Activated T-cell treated with anti-CD3 and anti-CD28 coated beads for 24 hours (primary cell): ENCODE results near the gene UBE2E1.
A peak's percentile ranks its signal among the peaks of the same experiment; 100 is the strongest.
"Not testable (repeated sequence)": the region's sequence is repeated elsewhere in the genome, so short reads cannot be mapped to it uniquely, and the experiment has no call there.

Experiments
- DNase-seq: peaks from one replicate; pipeline ENCODE4 v3.0.0-alpha.2; 2020; ENCODE audit warnings: low read depth

UBE2E1 gene

DNA sequence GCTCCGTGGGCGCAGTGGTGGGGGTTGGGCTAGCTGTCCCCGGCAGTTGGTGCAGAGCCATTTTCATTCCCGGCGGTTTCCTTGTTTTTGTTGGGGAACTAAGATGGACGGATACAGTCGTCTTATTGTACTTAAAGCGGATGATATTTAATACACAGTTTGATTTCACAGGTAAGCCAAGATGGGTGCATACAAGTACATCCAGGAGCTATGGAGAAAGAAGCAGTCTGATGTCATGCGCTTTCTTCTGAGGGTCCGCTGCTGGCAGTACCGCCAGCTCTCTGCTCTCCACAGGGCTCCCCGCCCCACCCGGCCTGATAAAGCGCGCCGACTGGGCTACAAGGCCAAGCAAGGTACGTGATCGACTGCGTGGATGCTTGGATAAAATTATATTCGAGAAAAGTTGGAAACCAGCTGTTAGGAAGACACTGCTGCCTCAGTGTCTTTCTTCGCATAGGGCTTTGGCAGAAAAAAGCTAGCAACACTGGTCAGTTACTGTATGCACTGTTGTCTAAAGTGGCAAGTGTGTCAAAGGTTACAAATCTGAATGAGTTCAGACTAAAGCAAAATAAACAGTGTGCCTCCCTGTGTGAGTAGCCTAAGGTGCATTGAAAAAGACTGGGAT is 112.0 kb downstream of the UBE2E1 start:
- peak; percentile 66 for DNase-seq

DNA sequence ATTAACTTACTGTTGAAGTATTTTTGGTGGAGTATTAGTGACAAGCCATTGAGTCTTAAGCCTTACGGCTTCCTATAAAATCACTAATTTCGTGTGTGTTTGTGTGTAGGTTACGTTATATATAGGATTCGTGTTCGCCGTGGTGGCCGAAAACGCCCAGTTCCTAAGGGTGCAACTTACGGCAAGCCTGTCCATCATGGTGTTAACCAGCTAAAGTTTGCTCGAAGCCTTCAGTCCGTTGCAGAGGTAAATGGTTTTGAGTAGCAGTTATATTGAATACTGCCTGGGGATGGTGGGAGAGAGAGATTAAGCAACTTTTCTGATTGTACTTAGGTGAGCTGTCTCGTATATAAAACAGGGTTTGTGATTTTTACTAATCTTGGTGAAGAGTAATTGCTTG is 112.6 kb downstream of the UBE2E1 start:
- not testable (repeated sequence) for DNase-seq

DNA sequence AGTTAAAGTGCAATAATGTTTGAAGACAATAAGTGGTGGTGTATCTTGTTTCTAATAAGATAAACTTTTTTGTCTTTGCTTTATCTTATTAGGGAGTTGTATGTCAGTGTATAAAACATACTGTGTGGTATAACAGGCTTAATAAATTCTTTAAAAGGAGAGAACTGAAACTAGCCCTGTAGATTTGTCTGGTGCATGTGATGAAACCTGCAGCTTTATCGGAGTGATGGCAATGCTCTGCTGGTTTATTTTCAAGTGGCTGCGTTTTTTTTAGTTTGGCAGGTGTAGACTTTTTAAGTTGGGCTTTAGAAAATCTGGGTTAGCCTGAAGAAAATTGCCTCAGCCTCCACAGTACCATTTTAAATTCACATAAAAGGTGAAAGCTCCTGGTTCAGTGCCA is 113.9 kb downstream of the UBE2E1 start:
- no peak for DNase-seq

DNA sequence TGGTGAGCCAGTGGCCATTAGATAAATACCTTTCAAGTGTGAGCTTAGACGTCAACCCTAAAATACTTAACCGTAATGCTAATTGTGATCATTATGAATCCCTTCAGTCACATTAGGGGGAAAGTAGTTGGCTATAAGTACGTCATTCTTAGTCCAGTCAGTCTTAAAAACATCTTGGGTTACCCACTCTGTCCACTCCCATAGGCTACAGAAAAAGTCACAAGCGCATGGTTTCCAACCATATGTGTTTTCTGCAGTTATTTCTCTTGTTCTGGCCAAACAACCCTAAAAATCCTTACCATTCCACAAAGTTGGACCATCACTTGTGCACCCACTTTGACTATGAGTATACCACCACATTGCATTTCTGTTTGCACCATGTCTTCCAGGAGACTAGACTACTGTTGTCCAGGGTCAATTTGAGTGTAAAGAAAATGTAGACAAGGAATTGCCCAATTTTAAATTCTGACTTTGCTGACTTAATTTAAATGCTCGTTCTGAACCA is 114.4 kb downstream of the UBE2E1 start:
- no peak for DNase-seq

DNA sequence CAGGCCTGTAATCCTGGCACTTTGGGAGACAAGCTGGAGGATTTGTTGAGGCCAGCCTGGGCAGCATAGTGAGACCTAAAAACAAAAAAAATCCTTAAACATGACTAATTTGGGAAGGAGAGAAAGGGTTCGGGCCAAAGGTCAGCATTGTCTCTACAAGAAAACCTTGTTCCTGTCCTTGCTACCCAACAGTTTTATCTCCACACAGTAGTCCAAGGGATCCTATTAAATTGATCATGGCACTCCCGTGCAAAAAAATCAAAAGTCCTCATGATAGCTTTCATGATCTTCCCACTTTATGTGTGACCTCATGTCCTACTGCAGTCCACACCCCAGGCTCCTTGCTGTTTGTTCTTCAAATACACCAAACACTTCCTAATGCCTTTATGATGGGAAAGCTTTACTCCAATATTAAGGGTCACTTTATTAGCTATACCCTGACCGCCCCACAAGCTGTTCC is 115.3 kb downstream of the UBE2E1 start:
- no peak for DNase-seq

DNA sequence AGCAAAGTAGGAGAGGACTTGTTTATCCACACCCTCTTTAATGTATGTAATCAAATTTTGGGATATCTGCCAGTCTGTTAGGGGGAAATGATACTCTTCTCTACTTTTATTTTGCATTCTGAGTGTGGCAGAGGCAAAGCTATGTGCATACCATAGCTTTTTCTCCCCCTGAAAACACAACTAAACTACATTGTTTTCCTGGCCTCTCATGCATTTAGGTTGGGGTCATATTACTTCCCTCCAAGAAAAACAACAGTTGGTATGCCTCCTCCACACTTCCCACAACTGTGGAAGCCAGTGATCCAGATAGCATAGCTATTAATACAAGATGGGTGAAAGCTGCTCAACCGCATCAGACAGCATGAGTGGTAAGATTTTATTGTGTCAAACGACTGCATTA is 118.0 kb downstream of the UBE2E1 start:
- DNase-seq, result no peak

DNA sequence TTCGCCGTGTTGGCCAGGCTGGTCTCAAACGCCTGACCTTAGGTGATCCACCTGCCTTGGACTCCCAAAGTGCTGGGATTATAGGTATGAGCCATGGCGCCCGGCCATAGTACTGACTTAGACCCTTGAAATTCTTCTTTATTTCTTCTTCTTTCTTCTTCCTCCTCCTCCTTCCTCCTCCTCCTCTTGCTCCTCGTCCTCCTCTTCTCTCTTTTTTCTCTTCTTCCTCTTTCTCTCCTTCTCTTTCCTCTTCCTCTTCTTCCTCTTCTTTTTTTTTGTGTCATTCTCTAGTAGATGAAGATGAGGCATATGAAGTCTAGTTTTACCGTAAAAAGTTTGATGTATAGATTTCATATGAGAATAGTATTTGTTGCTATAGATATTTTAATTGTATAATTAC is 120.5 kb downstream of the UBE2E1 start:
- no peak for DNase-seq

DNA sequence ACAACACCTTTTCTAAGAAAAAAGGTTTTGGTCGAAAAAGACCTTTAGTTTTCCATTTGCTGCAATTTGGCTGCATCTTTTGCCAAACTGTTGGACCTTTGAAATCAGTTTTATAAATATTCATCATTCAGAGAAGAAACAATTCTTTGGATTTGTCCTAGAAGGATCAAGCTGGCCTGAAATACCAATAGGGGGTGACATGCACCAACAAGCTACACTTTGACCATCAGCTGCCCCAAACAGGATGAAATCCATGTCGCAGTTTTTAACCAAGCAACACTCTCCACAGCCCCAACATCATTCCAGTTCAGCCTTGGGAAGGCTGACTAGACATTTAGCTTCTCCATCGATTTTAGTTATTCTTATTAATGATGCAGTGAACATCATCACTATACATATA is 121.0 kb downstream of the UBE2E1 start:
- no peak for DNase-seq

DNA sequence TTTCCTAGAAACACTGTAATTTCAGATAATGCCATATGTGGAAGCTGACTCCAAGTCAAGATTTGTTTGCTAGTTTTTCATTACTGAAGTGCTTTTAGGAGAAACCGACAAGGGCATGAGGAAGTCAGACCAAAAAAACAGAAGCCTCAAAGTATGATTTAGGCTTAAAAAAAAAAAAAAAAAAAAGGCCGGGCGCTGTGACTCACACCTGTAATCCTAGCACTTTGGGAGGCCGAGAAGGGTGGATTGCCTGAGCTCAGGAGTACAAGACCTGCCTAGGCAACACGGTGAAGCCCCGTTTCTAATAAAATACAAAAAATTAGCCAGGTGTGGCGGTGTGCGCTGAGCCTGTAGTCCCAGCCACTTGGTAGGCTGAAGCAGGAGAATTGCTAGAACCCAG is 122.8 kb downstream of the UBE2E1 start:
- no peak for DNase-seq

DNA sequence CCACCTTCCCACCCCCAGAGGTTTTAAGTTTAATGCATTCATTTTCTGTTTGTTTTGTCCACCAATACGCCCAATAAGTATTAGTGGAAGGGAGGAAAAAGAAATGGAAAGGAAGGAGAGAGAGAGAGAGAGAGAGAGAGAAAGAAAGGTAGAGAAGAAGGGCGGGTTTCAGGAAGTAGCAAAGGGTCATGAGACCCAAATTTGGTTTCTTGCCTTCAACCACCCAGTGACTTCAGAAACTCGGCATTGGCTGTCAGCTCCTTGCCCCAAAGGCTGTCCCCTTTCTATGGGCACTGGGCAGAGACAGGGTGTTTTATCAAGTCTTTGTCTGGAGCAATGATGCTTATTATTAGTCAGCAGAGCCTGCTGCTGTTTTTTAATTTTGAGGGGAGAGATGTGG is 125.8 kb downstream of the UBE2E1 start:
- DNase-seq, result no peak

DNA sequence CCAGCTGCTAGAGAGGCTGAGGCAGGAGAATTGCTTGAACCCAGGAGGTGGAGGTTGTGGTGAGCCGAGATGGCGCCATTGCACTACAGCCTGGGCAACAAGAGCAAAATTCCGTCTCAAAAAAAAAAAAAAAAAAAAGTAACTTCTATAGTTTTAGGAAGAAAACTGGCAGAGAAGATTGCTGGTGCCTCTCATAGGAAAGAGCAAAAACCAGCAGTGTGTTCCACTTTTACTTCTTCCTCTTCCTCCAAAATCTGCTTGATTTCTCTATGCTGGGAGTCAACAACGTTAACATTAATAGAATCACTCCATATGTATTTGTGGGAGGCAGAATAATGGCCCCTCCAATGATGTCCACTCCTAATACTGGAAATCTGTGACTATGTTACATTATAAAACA is 126.8 kb downstream of the UBE2E1 start:
- DNase-seq, result no peak

DNA sequence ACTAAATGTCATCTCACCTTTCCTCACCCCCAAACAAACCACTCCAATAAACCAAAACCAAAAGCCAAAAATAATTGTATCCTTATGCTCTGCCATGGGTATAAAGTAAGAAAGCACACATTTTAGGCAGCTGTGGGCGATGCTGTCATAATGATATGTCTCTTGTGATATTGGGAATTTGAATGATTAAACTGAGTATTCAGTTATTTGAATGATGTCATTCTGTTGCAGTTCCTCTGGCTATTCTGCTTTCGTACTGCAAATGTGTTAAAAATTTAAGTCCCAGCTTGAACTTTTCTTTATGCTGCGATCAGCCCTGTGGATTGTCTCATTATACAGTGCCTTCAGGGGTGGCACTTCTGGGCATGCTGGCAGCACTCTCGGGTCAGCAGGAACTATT is 128.5 kb downstream of the UBE2E1 start:
- DNase-seq, result no peak

DNA sequence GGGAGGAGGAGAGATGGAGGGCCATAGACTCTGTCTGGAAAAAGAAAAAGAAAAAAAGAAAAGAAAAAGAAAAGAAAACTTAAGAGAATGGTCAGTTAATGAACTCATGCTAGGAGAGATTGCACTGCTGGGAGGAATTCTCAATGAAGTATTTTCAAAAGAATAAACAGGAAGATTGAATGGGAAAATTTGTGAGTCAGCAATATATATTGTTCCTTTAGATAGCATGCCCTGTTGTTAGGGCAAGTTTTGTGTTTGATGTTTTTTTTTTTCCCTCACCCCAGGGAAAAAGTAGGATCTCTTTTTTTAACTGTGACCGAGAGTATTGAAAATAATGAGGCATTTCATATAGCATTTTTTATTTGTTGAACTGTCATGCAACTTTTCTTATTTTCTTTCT is 131.5 kb downstream of the UBE2E1 start:
- DNase-seq, result no peak

DNA sequence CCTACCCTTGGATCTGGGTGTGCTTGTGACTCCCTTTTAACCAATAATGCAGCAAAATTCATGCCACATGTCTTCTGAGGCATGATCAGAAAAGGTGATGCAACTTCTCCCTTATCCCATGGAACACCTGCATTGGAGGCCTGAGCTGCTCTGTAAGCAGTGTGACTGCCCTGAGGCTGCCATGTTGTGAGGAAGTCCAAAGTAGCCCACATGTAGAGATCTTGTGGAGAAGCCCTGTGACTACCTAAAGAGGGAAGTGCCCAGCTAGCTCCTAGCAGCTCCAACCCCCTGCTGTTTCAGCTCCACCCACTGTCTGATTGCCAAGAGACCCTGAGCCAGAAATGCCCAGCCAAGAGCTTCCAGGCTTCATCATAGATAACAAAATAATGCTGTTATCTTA is 132.9 kb downstream of the UBE2E1 start:
- DNase-seq, result no peak

DNA sequence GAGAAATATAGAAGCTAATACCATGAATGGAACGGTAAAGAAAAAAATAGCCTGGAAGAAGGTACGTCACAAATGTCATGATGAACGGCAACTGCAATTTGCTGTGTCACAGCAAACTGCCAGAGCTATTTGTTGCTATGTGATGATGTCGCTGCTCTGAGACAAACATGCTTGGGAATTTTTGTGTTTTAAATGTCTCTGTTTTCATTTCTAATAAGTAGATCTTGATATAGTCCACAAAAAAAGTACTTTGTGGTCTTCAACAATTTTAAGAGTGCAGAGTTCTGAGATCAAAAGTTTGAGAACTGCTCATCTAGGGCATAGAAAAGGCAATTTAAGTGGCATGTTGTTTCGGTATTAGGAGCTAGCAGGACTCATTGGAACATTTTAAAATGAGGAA is 135.0 kb downstream of the UBE2E1 start:
- no peak for DNase-seq
